K562 treated with DMSO at 1 percent for 24 hours (cell line): ENCODE data around the gene HOXC9. TPM values are rescaled to one million over a fixed set of nuclear protein-coding genes. Genes with fewer than 3 reads are reported as not detected.

Experiments
- total RNA-seq: library from RNA; unstranded; fragments of 300-600 nt; gene quantifications from 2 replicates; pipeline ENCODE4 v1.2.3, GENCODE V29; 2022; ENCODE audit warnings: low read depth; ENCODE audit not compliant: insufficient read depth

Gene HOXC9
- total RNA-seq, result 21.6 and 22.5 TPM in 2 replicates

DNA sequence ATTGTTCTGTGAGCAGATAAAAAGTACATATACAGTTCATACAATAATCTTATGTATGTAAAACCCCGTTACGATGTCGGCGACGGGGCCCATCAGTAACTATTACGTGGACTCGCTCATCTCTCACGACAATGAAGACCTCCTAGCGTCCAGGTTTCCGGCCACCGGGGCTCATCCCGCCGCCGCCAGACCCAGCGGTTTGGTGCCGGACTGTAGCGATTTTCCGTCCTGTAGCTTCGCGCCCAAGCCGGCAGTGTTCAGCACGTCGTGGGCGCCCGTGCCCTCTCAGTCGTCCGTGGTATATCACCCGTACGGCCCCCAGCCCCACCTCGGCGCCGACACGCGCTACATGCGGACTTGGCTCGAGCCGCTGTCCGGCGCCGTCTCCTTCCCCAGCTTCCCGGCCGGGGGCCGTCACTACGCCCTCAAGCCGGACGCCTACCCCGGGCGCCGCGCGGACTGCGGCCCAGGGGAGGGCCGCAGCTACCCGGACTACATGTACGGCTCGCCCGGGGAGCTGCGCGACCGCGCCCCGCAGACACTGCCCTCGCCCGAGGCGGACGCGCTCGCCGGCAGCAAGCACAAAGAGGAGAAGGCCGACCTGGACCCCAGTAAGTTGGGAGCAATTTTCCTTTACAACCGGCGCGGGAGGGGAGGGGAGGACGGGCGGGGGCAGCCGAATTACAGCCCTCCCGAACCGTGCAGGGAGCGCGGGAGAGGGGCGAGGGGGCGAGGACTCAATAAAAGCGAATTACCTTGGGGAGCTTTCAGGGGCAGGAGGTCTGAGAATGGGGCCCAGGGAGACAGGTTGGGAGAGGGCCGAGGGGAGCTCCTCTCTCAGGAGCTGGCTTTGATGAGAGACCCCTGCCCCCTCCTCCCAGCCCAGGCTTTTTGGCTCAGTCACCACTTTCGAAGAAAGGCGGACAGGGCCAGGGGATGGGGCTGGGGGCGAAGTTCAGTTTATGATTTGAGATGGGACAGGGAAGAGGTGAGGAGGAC, at the start of gene HOXC9:
Gene HOXC9, plus strand, starts transcription at position 46 of the 999 bp plus-strand sequence. Its CDS starts 28 bp downstream, at position 74.

DNA sequence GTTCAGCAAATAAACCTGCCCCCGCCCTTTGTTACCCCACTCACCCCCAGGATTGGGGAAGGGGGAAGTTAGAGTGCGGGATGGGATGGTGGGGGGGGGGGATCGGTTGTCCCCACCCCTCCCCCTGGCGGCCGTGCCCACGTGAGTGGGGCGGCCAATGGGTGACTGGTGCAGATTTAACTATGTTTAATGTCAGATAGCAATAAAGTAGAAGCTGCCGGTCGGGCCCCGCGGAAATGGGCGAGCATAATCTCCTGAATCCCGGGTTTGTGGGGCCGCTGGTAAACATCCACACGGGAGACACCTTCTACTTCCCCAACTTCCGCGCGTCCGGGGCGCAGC, 45.3 kb upstream of the HOXC9 start, which contains the start of gene HOXC12:
Gene HOXC12, plus strand, starts transcription at position 210 of the 342 bp plus-strand sequence. Its CDS starts 27 bp downstream, at position 237.

DNA sequence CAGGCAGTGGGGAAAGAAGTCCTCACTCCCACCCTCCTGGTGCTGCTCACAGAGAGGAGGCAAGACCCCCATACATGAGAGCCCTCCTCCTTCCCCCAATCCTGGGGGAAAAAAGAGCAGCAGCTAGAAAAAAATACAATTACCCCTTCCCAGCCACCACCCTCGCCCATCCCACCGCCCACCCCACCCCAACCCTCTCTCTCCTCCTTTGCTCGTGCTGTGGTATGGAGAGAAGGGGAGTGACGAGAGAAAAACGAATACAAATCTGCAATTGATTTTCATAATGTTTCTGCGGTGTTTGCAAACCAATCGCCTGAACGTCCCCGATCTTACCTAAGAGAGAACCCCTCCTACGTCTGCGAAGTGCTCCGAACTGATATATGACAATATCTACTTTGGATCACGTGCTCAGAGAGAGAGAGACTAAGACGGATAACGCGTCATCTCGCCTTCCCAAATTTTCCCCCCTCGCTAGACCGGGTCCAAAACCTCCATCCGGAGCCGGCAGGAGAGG, 27.2 kb upstream of the HOXC9 start, which contains the start of gene HOXC11:
Gene HOXC11, plus strand, starts transcription at position 405 of the 514 bp plus-strand sequence. CDS start 116 bp downstream, outside the sequence.

DNA sequence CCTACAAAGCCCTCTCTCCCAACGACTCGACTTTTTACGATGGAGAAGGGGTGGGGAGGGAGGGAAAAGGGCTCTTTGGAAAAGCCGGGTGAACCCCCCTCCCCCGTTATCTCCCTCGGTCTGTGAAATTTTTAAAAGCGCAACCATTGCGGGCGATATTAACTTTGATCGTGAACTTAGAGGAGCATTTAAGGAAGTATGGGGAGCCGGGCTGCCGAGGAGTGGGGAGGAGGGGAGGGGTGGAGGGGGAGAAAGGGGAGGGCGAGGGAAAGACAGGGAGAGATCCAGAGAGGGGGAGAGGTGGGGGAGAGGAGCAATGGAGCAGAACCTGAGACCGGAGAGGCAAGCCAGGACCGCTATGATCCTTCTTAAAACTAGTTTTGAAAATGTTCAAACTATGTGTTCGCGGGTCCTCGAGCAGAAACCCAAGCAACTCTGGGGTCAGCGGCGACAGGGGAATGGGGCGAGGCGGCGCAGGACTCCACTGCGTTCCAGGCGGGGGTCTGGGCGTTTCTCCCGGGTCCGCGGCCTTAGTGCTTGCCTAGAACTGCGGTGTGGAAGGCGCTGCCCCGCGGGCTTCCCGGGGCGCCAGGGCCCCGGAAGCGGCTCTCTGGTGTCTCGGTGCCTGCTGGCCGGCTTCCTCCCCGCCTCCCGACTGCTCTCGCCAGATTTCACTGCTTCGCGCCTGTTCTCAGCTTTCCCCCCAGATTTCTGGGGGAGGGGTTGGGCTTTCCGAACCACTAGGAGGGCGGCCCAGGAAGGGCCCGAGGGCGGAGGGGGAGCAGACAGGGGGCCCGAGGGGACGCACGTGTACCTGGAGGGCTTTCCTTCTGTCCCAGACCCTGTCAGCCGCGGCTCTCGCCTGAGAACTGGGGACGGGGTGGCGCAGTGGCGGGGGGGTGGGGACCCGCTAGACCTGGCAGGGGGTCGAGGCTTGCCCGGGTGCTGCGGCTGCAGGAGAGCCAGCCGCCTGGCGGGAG, 25.6 kb upstream of the HOXC9 start, which contains the start of gene HOTAIR:
Gene HOTAIR, minus strand, starts transcription at position 871 of the 980 bp plus-strand sequence.

DNA sequence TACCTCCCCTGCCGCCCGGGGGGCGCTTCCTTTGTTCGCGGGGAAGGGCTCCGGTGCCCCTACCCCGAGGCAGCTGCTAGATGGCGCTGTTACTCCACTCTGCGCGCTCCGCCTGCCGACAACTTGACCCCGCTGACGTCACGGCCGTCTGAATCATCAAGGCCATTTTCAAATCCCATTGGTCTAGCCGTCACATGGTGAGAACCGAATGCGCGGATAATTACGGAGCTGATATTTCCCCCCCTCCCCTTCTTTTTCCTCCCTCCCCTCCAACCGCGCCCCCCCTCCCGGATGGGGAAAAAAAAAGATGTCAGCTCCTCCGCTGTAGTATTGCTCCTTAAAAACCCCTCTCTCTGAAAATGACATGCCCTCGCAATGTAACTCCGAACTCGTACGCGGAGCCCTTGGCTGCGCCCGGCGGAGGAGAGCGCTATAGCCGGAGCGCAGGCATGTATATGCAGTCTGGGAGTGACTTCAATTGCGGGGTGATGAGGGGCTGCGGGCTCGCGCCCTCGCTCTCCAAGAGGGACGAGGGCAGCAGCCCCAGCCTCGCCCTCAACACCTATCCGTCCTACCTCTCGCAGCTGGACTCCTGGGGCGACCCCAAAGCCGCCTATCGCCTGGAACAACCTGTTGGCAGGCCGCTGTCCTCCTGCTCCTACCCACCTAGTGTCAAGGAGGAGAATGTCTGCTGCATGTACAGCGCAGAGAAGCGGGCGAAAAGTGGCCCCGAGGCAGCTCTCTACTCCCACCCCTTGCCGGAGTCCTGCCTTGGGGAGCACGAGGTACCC, 14.9 kb upstream of the HOXC9 start, which contains the start of gene HOXC10:
Gene HOXC10, plus strand, starts transcription at position 246 of the 791 bp plus-strand sequence. Its CDS starts 114 bp downstream, at position 360.

DNA sequence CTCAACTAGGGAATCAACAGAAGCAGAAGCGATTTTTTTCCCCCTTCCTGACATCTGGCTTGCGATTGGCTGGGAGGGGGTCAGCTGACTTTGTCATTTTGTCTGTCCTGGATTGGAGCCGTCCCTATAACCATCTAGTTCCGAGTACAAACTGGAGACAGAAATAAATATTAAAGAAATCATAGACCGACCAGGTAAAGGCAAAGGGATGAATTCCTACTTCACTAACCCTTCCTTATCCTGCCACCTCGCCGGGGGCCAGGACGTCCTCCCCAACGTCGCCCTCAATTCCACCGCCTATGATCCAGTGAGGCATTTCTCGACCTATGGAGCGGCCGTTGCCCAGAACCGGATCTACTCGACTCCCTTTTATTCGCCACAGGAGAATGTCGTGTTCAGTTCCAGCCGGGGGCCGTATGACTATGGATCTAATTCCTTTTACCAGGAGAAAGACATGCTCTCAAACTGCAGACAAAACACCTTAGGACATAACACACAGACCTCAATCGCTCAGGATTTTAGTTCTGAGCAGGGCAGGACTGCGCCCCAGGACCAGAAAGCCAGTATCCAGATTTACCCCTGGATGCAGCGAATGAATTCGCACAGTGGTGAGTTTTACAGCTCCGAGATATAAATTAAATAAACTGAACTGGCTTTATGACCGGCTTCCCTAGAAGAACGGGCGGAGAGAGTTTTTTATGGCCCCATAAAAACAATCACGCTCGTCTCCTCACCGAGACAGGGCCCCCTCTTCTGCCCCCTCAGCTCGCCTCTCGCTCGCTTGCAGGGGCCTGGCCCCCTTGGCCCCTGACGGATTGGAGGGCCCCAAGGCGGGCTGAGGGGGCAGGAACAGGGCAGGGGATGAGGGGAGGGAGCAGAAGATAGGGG, 28.6 kb downstream of the HOXC9 start, which contains the start of gene HOXC6:
Gene HOXC6, plus strand, starts transcription at position 127 of the 888 bp plus-strand sequence. Its CDS starts 82 bp downstream, at position 209.

DNA sequence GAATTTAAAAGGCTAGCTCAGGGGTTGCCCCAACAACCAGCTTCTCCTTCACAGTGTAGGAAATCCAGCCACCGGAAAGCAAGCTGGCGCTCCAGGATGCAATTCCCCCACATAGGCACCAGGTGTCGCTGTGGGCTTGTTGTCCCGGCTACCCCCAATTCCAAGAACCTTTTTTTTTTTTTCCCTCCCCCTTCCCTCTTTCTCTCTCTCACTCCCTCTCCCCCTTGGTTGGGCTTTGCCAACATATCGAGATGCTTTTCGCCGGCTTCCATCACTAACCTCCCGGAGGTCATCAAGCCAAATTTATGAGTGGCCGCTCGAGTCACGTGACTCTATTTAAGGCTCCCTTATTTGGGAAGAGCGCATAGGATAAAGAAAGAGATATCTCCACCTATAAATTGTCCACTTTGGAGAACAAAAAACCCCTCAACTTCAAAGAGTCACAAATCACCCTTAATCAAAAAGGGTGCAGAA, 32.7 kb downstream of the HOXC9 start, which contains the start of gene HOXC5:
Gene HOXC5, plus strand, starts transcription at position 424 of the 474 bp plus-strand sequence. CDS start 73 bp downstream, outside the sequence.

Other genes with a start within 250 kb of the HOXC9 start
- not detected in 2 replicates for gene CISTR, start 248.2 kb upstream of the HOXC9 start, total RNA-seq
- gene HOXC13, start 61.3 kb upstream of the HOXC9 start, total RNA-seq, result 2.3 and 2.4 TPM in 2 replicates
- 1.2 and 1.5 TPM in 2 replicates for gene HOXC12, start 45.3 kb upstream of the HOXC9 start, total RNA-seq
- not detected in 2 replicates for gene HOXC11, start 27.0 kb upstream of the HOXC9 start, total RNA-seq
- gene HOTAIR, start 25.2 kb upstream of the HOXC9 start, total RNA-seq, result not detected in 2 replicates
- 0.61 and 4.7 TPM in 2 replicates for gene HOXC10, start 15.0 kb upstream of the HOXC9 start, total RNA-seq
- 0.14 TPM in 1 of 2 replicates, not detected in the other for gene HOXC8, start 8.8 kb downstream of the HOXC9 start, total RNA-seq
- gene HOXC6, start 28.3 kb downstream of the HOXC9 start, total RNA-seq, result 5.6 and 6.8 TPM in 2 replicates
- not detected in 2 replicates for gene HOXC5, start 32.9 kb downstream of the HOXC9 start, total RNA-seq
- gene HOXC4, start 53.7 kb downstream of the HOXC9 start, total RNA-seq, result 0.54 and 2.0 TPM in 2 replicates
- gene SMUG1, start 188.8 kb downstream of the HOXC9 start, total RNA-seq, result 37.1 and 41.5 TPM in 2 replicates